Measurements from ENCODE around the gene RHBDF2.

Gene RHBDF2

DNA sequence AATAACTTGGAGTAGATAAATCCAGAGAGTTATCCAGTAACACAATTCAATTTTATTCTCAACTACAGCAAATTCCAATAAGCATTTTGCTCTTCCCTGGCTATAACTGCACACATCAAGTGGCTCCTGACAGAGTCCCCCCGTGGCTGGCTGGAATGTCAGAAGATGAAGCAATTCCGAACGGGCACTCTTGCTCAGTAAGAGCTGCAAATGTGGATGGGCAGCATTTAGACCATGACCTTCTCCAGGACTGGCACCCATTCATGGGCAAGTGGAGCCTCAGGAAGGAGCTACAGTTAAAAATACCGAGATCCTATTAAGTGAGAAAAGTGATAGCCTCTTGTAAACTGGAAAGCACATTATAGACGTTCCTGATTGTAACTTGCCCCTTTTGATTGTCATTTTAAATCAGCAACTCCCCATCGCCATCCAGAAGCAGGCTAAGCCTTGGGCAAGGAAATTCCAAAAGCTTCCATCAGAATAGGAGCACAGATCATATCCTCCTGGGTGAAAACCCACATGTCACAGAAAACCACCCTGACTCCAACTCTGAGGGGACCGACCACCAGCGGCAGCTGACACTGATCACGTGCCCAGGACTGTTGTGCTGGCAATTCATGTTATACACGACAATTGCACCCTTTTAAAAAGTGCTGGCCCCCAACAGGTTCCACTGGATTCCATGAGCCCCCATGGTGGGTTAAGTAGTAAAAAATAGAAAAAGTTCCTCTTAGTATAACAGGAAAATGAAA is 55.4 kb downstream of the RHBDF2 start:
- Histone ChIP-seq H3K36me3 (no peaks in the 10 kb centered on the region), H3K9me3 (no peaks in the 10 kb centered on the region), H3K27me3 (no peaks in the 10 kb centered on the region), H3K27ac (no peak overlapping the region), H3K4me3 (no peak overlapping the region), H3K4me1 (peaks cover 0 to 30% (median 7%) of the 10 kb centered on the region in 4 donors)
- intact Hi-C loops (cut with DNase I; ENCODE audit: low total_unique reads), result no loop called here
- peak in 1 of 2 donors; percentile 32 for DNase-seq
- no peak for TF ChIP-seq CTCF (IDR thresholded peaks at IDR 0.05)

DNA sequence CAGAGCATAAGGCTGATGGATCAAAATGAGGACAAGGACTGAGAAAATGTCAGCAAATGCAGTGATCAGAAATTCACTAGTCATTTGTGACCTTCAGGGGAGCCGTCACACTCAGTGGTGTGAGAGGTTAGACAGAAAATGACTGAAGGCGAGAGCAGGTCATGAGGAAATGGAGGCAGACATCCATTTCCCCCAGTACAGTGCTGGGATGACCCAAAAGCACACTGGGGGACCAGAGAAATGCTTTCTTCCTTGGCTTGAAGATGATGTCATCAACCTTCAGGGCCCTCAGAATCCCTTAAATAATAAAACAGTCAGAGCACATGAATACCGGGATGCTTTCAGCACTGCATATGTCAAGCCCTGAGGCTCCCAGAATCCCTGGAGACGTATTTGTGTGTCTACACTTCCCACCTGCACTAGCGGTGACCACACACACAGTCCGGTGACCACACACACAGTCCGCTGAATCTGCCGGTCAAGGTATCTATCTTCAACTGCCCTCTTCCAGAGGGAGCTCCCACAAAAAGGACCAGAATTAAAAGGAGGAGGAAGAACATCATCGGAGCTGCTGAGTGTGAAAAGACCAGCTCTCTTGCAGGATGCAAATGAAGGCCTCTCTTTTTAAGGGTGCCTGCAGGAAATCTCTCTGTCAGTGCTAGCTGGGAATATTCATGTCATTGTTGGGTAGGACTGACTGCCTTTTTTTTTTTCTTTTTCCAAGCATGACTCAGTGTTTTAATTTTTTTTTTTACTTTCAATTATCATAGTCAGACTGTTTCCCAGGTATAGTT is 56.5 kb downstream of the RHBDF2 start:
- no peak overlapping the region for H3K27ac ChIP-seq
- H3K4me3 ChIP-seq, result no peak overlapping the region
- no peaks in the 10 kb centered on the region for H3K9me3 ChIP-seq
- intact Hi-C loops (cut with DNase I; ENCODE audit: low total_unique reads), result no loop called here
- DNase-seq, result peak in 1 of 2 donors; percentile 28
- no peaks in the 10 kb centered on the region for H3K27me3 ChIP-seq
- no peaks in the 10 kb centered on the region for H3K36me3 ChIP-seq
- no peak for TF ChIP-seq CTCF (IDR thresholded peaks at IDR 0.05)
- H3K4me1 ChIP-seq, result peaks cover 0 to 29% (median 7%) of the 10 kb centered on the region in 4 donors

- no peaks in the 10 kb centered on the region for H3K9me3 ChIP-seq
- intact Hi-C loops (cut with DNase I; ENCODE audit: low total_unique reads), result no loop called here
- H3K27me3 ChIP-seq, result no peaks in the 10 kb centered on the region
- H3K27ac ChIP-seq, result no peak overlapping the region
- no peak for TF ChIP-seq CTCF (IDR thresholded peaks at IDR 0.05)
- no peak overlapping the region for H3K4me3 ChIP-seq
- peaks cover 0 to 13% (median 3%) of the 10 kb centered on the region in 4 donors for H3K4me1 ChIP-seq
- no peaks in the 10 kb centered on the region for H3K36me3 ChIP-seq
- DNase-seq, result no peak
These were observed 58.6 kb downstream of the RHBDF2 start for GRCh38 chr17:76442341-76443338.

GRCh38 chr17:76441686-76442340 is 59.4 kb downstream of the RHBDF2 start:
- intact Hi-C loops (cut with DNase I; ENCODE audit: low total_unique reads), result no loop called here
- peaks cover 0 to 5% (median 2%) of the 10 kb centered on the region in 4 donors for H3K4me1 ChIP-seq
- H3K9me3 ChIP-seq, result no peaks in the 10 kb centered on the region
- no peak for TF ChIP-seq CTCF (IDR thresholded peaks at IDR 0.05)
- H3K27ac ChIP-seq, result no peak overlapping the region
- no peak for DNase-seq
- no peak overlapping the region for H3K4me3 ChIP-seq
- H3K36me3 ChIP-seq, result no peaks in the 10 kb centered on the region
- no peaks in the 10 kb centered on the region for H3K27me3 ChIP-seq
